Epithelial cell of esophagus (primary cell): Measurements from ENCODE around the gene NAA50.

Experiments used
- DNase-seq: peaks from one replicate; pipeline ENCODE4 v3.0.0; 2010; ENCODE audit warnings: low read depth
- H3K4me3 ChIP-seq: 2 replicates; pipeline ENCODE4 v1.5.1; 2011; ENCODE audit warnings: mild to moderate bottlenecking, low read length, control low read depth
- TF ChIP-seq, protein P1 (sequence below): IDR thresholded peaks from 2 replicates; pipeline ENCODE4 v1.5.1; 2011; ENCODE audit warnings: low read depth, mild to moderate bottlenecking, low read length, control low read depth, inconsistent platforms; ENCODE audit not compliant: insufficient read depth; ENCODE audit errors: missing control alignments

The NAA50 gene

DNA sequence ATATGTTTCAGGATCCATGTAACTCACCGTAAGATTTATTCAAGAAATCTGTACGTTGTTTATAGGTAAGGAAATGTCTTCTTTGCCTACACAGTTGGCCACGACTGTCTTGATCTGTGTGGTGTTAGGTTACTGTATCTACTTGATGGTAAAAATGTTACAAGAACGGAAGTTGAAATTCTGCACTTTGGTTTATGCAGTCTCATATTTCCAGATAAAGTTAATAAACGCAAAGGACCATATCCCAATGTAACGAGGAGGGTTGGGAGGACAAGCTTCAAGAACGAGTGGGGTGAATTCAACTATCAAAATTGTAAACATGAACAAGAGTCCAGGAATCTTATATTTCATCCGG is 50.6 kb downstream of the NAA50 start:
- peak overlapping the region; percentile 77 for H3K4me3 ChIP-seq
- peak; percentile 5 for DNase-seq
- TF ChIP-seq, protein P1, sequence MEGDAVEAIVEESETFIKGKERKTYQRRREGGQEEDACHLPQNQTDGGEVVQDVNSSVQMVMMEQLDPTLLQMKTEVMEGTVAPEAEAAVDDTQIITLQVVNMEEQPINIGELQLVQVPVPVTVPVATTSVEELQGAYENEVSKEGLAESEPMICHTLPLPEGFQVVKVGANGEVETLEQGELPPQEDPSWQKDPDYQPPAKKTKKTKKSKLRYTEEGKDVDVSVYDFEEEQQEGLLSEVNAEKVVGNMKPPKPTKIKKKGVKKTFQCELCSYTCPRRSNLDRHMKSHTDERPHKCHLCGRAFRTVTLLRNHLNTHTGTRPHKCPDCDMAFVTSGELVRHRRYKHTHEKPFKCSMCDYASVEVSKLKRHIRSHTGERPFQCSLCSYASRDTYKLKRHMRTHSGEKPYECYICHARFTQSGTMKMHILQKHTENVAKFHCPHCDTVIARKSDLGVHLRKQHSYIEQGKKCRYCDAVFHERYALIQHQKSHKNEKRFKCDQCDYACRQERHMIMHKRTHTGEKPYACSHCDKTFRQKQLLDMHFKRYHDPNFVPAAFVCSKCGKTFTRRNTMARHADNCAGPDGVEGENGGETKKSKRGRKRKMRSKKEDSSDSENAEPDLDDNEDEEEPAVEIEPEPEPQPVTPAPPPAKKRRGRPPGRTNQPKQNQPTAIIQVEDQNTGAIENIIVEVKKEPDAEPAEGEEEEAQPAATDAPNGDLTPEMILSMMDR: no peak

DNA sequence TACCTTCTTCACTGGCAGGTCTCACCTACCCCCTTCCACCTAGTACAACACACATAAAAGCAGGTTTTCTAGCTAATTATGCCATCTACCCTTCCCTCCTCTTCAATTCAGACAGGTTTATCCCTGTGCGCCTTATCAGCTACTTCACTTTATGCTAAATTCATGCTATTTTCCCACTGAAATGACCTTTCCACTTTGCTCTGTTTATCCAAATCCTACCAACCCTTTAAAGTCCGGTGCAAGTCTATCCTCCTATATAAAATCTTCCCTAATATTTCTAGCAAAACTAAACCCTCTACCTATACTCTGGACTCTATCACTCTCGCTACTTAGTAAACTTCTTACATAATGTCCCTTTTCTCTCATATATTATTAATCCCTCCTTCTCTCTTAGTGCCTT is 55.6 kb downstream of the NAA50 start:
- DNase-seq: no peak
- no peak overlapping the region for H3K4me3 ChIP-seq
- TF ChIP-seq, protein P1: no peak

DNA sequence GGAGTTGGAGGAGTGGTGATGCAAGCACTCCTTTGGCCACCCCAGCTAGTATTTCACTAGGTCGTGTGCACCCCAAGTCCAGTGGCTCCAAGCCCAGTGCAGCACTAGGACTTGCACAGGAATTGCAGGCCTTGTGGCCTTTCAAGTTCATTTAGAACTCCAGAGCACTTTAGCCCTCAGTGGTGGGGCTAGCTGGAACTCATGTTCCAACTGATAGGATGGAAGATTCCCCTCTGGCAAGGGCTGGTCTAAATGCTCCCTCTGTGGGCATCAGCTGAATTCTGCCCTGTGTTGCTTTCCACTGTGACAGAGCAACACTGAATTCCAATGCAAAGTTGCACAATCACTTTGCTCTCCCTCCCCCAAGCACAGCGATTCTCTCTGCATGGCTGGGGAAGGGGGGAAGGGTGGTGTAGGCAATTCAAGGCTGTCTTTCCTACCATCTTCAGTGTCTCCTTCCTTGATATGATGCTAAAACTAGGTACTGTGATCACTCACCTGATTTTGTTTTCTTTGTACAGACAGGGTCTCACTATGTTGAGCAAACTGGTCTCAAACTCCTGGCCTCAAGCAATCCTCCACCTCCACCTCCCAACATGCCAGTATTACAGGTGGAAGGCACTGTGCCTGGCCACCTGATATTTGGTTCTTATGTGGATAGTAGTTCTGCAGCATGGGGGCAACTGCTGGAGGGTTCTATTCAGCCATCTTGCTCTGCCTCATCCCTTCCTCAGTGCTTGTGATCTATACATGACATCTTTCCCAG is 59.9 kb downstream of the NAA50 start:
- TF ChIP-seq, protein P1: no peak
- DNase-seq: peak; percentile 19
- H3K4me3 ChIP-seq: no peak overlapping the region

DNA sequence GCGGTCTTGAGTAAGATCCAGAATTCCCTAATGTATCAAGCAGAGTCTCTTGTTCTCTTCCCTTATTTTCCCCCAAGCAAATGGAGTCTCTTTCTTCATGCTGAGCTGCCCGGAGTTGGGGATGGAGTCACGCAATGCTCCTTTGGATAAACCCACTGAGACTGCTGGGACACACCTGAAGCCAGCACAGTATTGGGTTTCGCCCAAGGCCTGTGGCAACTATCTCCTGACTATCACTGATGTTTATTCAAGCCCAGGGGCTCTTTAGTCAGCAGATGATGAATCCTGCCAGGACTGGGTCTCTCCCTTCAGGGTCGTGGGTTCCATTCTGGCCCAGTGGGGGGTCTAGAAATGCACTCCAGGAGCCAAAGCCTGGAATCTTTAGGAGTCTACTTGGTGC is 60.9 kb downstream of the NAA50 start:
- TF ChIP-seq, protein P1: no peak
- no peak overlapping the region for H3K4me3 ChIP-seq
- DNase-seq: no peak

DNA sequence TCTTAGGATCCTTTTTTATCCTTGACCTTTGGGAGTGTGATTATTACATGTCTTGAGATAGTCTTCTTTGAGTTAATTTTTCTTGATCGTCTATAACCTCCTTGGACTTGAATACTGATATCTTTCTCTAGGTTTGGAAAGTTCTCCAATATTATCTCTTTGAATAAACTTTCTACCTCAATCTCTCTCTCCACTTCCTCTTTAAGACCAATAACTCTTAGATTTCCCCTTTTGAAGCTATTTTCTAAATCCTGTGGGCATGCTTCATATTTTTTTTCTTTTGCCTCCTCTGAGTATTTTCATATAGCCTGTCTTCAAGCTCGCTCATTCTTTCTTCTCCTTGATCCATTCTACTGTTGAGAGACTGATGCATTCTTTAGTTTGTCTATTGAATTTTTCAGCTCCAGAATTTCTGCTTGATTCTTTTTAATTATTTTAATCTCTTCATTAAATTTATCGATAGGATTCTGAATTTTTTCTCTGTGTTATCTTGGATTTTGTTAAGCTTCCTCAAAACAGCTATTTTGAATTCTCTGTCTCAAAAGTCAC is 61.7 kb downstream of the NAA50 start:
- DNase-seq: no peak
- H3K4me3 ChIP-seq: no peak overlapping the region
- TF ChIP-seq, protein P1: no peak

DNA sequence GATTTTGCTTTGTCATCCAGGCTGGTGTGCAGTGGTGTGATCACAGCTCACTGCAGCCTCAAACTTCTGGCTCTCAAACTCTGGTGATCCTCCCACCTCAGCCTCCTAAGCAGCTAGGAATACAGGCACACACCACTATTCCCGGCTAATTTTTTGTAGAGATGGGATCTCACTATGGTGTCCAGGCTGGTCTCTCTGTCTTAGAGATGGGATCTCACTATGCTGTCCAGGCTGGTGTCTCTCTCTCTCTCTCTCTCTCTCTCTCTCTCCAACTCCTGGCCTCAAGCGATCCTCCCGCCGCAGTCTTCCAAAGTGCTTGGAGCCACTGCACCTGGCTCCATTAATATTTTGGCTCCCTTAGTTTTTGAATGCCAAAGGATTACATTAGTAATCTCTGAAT is 67.3 kb downstream of the NAA50 start:
- H3K4me3 ChIP-seq: no peak overlapping the region
- TF ChIP-seq, protein P1: no peak
- DNase-seq: no peak

DNA sequence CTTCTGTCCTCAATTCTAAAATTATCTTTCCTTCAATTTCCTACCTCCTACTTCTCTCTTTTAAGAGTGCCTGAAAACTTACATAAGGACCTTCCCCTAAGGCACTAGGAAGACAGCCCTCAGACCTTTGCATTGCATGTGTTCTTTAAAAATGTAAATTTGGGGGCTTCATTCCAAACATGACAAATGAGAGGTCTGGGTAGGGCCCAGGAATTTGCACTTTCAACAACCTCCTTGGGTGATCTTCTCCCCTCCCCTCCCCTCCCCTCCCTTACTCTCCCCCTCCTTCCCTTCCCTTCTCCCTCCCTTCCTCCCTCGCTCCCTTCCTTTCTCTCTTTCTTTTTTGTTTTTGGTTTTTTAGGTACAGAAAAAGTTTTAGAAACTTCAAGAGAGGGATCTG is 68.3 kb downstream of the NAA50 start:
- TF ChIP-seq, protein P1: no peak
- DNase-seq: no peak

More for the DNA sequence above, 68.3 kb downstream of the NAA50 start:
- no peak overlapping the region for H3K4me3 ChIP-seq
